Suprapubic skin (tissue), 4 donors: ENCODE measurements around the gene OPALIN.

Experiments used
- EP300 ChIP-seq: sonication (generic); formaldehyde crosslinking; IDR thresholded peaks from one replicate; pipeline ENCODE4 v1.6.1; 2017; ENCODE audit warnings: antibody characterized with exemption
- POLR2AphosphoS5 ChIP-seq, 3 donors: sonication (generic); formaldehyde crosslinking; IDR thresholded peaks; one replicate each; pipeline ENCODE4 v1.6.1; 2017; ENCODE audit warnings: antibody characterized with exemption in 3 of 3
- TF ChIP-seq, protein P1 (sequence below), 2 donors: fragments of 200-600 bp in 1 of 2; fragments of 450-650 bp in 1 of 2; sonication (generic) in 1 of 2; IDR thresholded peaks; one replicate each; pipeline ENCODE4 v1.5.1; 2016 to 2019; ENCODE audit warnings: antibody characterized with exemption in 2 of 2, mild to moderate bottlenecking in 1 of 2, moderate library complexity in 1 of 2

DNA sequence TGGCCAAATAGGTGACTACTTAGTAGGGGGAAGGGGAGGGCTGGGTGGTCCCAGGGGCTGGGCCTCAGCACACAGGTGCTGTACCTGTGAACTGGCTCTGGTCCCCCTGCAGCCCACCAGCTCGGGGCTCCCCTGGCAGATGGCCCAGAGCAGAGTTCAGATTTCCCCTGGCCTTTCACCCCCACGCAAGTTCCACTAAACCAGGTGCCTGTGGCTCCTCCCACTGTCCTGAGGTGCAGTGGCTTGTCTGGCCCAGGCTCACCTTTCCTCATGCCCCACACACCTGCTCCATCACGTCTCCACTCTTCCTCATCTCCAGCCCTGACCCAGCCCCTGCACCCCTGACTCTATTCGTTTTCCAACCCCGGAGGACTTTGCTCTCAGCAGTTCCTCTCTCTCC is 47.3 kb upstream of the OPALIN start:
- TF ChIP-seq POLR2AphosphoS5 (IDR thresholded peaks at IDR 0.05) (no peak), EP300 (no peak)
- TF ChIP-seq, protein P1, sequence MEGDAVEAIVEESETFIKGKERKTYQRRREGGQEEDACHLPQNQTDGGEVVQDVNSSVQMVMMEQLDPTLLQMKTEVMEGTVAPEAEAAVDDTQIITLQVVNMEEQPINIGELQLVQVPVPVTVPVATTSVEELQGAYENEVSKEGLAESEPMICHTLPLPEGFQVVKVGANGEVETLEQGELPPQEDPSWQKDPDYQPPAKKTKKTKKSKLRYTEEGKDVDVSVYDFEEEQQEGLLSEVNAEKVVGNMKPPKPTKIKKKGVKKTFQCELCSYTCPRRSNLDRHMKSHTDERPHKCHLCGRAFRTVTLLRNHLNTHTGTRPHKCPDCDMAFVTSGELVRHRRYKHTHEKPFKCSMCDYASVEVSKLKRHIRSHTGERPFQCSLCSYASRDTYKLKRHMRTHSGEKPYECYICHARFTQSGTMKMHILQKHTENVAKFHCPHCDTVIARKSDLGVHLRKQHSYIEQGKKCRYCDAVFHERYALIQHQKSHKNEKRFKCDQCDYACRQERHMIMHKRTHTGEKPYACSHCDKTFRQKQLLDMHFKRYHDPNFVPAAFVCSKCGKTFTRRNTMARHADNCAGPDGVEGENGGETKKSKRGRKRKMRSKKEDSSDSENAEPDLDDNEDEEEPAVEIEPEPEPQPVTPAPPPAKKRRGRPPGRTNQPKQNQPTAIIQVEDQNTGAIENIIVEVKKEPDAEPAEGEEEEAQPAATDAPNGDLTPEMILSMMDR (IDR thresholded peaks at IDR 0.05): no peak
